ENCODE results near the gene AGO1. TPM values are rescaled to one million over a fixed set of nuclear protein-coding genes. Genes with fewer than 3 reads are reported as not detected.

AGO1 gene
- total and polyA plus RNA-seq, 10 of the 15 experiments (the other 5 are each of a cell fraction or from before 2014, with no cell fraction given) = 1.8 to 24.0 (median 8.1) TPM

GRCh38 chr1:35935442-35936388, 52.7 kb downstream of the AGO1 start (continued):
- peak; percentile 40 for TF ChIP-seq CUX1 (IDR thresholded peaks at IDR 0.05; ENCODE audit: insufficient replicate concordance, low read depth, low read length)
- TF ChIP-seq TCF3 (IDR thresholded peaks at IDR 0.05; ENCODE audit: borderline replicate concordance, insufficient read depth, low read depth, low read length) = no peak
- TF ChIP-seq RUNX3 (IDR thresholded peaks at IDR 0.05; ENCODE audit: low read length) = peak; percentile 88
- no peak for TF ChIP-seq POLR2AphosphoS5 (IDR thresholded peaks at IDR 0.05; ENCODE audit: low read length)
- no peak for TF ChIP-seq SRF (IDR thresholded peaks at IDR 0.05; ENCODE audit: low read depth in 2 of 2, low read length in 2 of 2)
- no peak; the same call in 1 of the 2 replicates for TF ChIP-seq RELB (IDR thresholded peaks at IDR 0.05; ENCODE audit: low read depth)
- TF ChIP-seq MTA2 (IDR thresholded peaks at IDR 0.05; ENCODE audit: low read depth) = peak; percentile 92
- peak; percentile 41; the same call in 1 of the 2 replicates for TF ChIP-seq BCL11A (IDR thresholded peaks at IDR 0.05; ENCODE audit: low read depth, low read length)
- TF ChIP-seq MLLT1 (IDR thresholded peaks at IDR 0.05) = peak; percentile 78; the same call in 1 of the 2 replicates
- no peak for TF ChIP-seq HDAC2 (IDR thresholded peaks at IDR 0.05)
- no peak for TF ChIP-seq PBX3 (IDR thresholded peaks at IDR 0.05; ENCODE audit: insufficient replicate concordance, low read depth, low read length)
- TF ChIP-seq SIX5 (IDR thresholded peaks at IDR 0.05; ENCODE audit: low read depth, low read length, severe bottlenecking) = no peak
- no peak for TF ChIP-seq NKRF (conservative IDR thresholded peaks at IDR 0.05)
- no peak for TF ChIP-seq JUND (IDR thresholded peaks at IDR 0.05; ENCODE audit: low read depth, low read length)
- no peak for TF ChIP-seq SIN3A (IDR thresholded peaks at IDR 0.05; ENCODE audit: low read depth, low read length)
- TF ChIP-seq ZNF384 (IDR thresholded peaks at IDR 0.05; ENCODE audit: borderline replicate concordance, low read depth, low read length) = peak; percentile 86; the same call in 1 of the 2 replicates
